Measurements from ENCODE around the gene CTNND2. TPM values are rescaled to one million over a fixed set of nuclear protein-coding genes. Genes with fewer than 3 reads are reported as not detected.
"Not testable (repeated sequence)": the region's sequence is repeated elsewhere in the genome, so short reads cannot be mapped to it uniquely, and the experiment has no call there.

CTNND2 gene
- total RNA-seq, 1 donor from 2014 or later = 40.0 TPM

- Mint-ChIP-seq H3K36me3 (ENCODE audit: low read depth) (peaks cover 23% of the 10 kb centered on the region), H3K27me3 (ENCODE audit: low read depth) (no peaks in the 10 kb centered on the region), H3K27ac (ENCODE audit: unreplicated experiment) (no peak overlapping the region), H3K9me3 (peaks cover 11% of the 10 kb centered on the region), H3K4me1 (peaks cover 44% of the 10 kb centered on the region), H3K4me3 (no peak overlapping the region)
- TF ChIP-seq CTCF (conservative IDR thresholded peaks at IDR 0.05) = no peak
- DNase-seq (ENCODE audit: low read depth, low spot score) = no peak
Measured at GRCh38 chr5:11322133-11322532, 582.1 kb downstream of the CTNND2 start.

DNA sequence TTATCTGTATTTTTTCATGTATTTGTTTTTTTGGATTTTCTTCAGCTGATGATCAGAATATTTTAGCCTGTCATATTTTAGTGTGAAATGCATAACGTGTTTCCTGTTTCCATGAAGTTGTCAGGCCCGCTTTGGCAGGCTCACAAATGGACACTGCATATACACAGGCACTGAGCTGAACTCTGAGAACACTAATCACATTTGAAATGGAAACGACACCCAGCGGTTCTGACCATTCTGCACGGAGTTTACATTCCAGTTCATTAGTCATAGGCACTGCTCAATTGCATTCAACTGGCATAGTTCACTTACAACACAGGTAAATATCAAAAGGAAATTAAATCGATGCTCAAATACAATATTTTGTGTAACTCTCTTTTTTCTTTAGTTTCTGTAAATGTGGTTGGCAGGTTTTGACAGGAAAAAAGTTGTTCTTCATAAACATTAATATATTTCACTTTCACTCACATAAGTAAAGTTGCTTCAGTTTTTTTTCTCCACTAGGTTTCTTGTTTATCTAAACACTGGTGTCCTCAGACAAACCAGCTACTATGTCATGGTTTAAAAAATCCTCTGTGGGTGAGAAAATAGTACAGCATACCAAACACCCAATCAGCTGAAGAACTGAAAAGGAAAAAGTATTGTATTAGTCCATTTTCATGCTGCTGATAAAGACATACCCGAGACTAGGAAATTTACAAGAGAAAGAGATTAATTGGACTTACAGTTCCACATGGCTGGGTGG lies 584.2 kb downstream of the CTNND2 start:
- DNase-seq (ENCODE audit: low read depth, low spot score) = no peak
- TF ChIP-seq CTCF (conservative IDR thresholded peaks at IDR 0.05) = no peak
- Mint-ChIP-seq H3K27ac (ENCODE audit: unreplicated experiment) (no peak overlapping the region), H3K36me3 (ENCODE audit: low read depth) (peaks cover 17% of the 10 kb centered on the region), H3K9me3 (peaks cover 10% of the 10 kb centered on the region), H3K4me1 (peaks cover 23% of the 10 kb centered on the region), H3K27me3 (ENCODE audit: low read depth) (no peaks in the 10 kb centered on the region), H3K4me3 (no peak overlapping the region)

GRCh38 chr5:11313694-11314093 lies 590.6 kb downstream of the CTNND2 start:
- not testable (repeated sequence) for H3K27ac Mint-ChIP-seq (ENCODE audit: unreplicated experiment); H3K4me3 Mint-ChIP-seq; H3K27me3 Mint-ChIP-seq (ENCODE audit: low read depth); H3K9me3 Mint-ChIP-seq; H3K4me1 Mint-ChIP-seq; DNase-seq (ENCODE audit: low read depth, low spot score)
- peaks cover 10% of the 10 kb centered on the region for H3K36me3 Mint-ChIP-seq (ENCODE audit: low read depth)

- no peaks in the 10 kb centered on the region for H3K27me3 Mint-ChIP-seq (ENCODE audit: low read depth)
- H3K36me3 Mint-ChIP-seq (ENCODE audit: low read depth) = no peaks in the 10 kb centered on the region
Measured at GRCh38 chr5:11311731-11312130, 592.5 kb downstream of the CTNND2 start.

DNA sequence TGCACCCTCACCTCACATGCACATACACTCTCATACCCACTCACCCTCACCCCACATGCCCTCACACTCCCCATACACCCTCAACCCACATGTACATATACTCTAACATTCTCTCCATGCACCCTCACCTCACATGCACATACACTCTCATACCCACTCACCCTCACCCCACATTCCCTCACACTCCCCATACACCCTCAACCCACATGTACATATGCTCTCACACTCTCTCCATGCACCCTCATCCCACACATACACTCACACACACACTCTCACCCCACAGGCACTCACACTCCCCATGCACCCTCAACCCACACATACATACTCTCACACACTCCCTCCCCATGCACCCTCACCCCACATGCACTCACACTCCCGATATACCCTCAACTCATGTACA lies 593.0 kb downstream of the CTNND2 start:
- Mint-ChIP-seq H3K4me1 (peaks cover 4% of the 10 kb centered on the region), H3K9me3 (no peaks in the 10 kb centered on the region), H3K27me3 (ENCODE audit: low read depth) (no peaks in the 10 kb centered on the region), H3K4me3 (no peak overlapping the region), H3K36me3 (ENCODE audit: low read depth) (no peaks in the 10 kb centered on the region), H3K27ac (ENCODE audit: unreplicated experiment) (no peak overlapping the region)
- DNase-seq (ENCODE audit: low read depth, low spot score) = no peak
- TF ChIP-seq CTCF (conservative IDR thresholded peaks at IDR 0.05) = no peak

More at GRCh38 chr5:11311731-11312130, 592.5 kb downstream of the CTNND2 start:
- Mint-ChIP-seq H3K4me1 (peaks cover under 1% of the 10 kb centered on the region), H3K27ac (ENCODE audit: unreplicated experiment) (no peak overlapping the region), H3K9me3 (no peaks in the 10 kb centered on the region), H3K4me3 (no peak overlapping the region)
- DNase-seq (ENCODE audit: low read depth, low spot score) = no peak
- TF ChIP-seq CTCF (conservative IDR thresholded peaks at IDR 0.05) = no peak

DNA sequence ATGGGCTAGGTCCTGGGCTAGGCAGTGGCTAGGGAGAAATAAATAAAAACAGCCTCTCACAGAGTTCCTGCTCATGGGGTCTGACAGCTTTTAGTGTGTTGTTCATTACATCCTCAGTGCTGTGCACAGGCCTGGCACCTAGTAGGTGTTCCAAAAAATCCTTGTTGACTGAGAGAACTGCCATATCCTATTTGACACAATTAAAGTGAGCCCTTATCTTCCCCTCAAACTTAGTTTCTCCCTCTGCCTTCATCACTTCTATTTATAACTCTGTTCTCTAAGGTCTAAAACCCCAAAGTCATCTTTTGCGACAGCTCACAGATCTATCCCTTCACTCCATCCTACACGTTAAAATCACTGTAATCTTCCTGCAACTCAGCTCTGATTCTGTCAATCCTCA lies 594.1 kb downstream of the CTNND2 start:
- no peaks in the 10 kb centered on the region for H3K36me3 Mint-ChIP-seq (ENCODE audit: low read depth)
- no peak overlapping the region for H3K27ac Mint-ChIP-seq (ENCODE audit: unreplicated experiment)
- TF ChIP-seq CTCF (conservative IDR thresholded peaks at IDR 0.05) = no peak

More for the DNA sequence above, 594.1 kb downstream of the CTNND2 start:
- H3K4me3 Mint-ChIP-seq = no peak overlapping the region
- H3K27me3 Mint-ChIP-seq (ENCODE audit: low read depth) = no peaks in the 10 kb centered on the region
- peaks cover 4% of the 10 kb centered on the region for H3K4me1 Mint-ChIP-seq
- DNase-seq (ENCODE audit: low read depth, low spot score) = no peak
- H3K9me3 Mint-ChIP-seq = no peaks in the 10 kb centered on the region
